Stimulated activated CD8-positive, alpha-beta memory T cell treated with anti-CD3 and anti-CD28 coated beads, Interleukin-12 subunit alpha, Interleukin-12 subunit beta, amount 100 ng/mL, for 24 hours (primary cell): ENCODE measurements around the gene IGFBP1.

Experiments
- DNase-seq: peaks from one replicate; pipeline ENCODE4 v3.0.0-alpha.2; 2020; ENCODE audit errors: extremely low read depth

Gene IGFBP1

DNA sequence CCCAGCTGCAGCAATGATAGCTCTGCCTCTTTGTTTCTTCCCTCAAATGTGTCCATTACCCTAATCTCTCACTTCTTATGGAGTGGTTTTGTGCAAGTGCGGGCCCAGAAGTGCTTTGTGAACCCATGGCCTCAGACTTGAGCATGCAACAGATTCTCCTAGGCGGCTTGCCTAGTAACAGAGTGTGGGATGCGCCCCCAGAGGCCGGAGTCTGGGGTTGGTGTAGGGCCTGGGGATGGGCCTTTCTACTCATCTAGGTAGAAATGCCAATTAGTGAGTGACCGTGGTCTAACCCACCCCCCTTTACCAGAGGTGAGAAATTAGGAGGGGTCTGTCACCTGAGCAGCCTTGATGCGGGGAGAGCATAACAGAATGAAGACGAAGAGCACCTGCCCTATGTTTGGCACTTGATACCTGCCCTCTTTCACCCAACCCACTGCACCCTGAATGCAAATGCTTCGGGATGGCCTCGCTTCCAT lies 7.0 kb upstream of the IGFBP1 start:
- no peak for DNase-seq

DNA sequence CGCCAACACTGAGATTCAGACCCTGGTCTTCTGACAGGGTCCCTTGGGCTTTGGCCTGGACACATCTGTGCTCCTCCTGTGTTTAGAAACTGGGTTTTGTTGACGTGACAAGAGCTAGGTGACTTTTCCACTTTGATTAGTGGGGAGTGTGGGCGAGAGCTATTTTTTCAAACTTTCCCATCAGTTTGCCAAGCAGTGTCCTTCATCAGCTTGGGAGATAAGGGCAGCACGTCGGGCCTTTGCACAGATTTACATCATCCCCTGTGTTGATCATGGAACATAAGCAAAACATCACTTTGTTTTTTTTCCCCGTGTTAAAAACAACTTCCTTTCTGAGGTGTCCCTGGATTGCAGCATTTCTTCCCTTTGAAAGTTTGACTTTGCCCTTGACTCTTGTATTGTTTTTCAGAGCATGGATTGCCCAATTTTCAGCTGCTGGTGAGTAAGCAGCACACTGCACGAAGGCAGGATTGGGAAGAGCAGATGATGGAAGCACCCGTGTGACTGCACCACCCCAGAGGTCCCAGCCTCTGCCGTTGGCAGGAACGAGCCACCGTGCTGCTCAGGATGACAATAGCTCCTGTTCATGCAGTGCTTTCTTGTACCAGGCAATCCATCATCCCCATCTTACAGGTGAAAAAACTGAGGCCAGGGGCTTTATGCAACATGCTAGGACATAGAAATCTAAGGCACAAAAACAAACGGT lies 6.4 kb upstream of the IGFBP1 start:
- DNase-seq = no peak

GRCh38 chr7:45882465-45882810 lies 5.8 kb upstream of the IGFBP1 start:
- DNase-seq = no peak

- no peak for DNase-seq
Measured at GRCh38 chr7:45884136-45884535, 4.2 kb upstream of the IGFBP1 start.

DNA sequence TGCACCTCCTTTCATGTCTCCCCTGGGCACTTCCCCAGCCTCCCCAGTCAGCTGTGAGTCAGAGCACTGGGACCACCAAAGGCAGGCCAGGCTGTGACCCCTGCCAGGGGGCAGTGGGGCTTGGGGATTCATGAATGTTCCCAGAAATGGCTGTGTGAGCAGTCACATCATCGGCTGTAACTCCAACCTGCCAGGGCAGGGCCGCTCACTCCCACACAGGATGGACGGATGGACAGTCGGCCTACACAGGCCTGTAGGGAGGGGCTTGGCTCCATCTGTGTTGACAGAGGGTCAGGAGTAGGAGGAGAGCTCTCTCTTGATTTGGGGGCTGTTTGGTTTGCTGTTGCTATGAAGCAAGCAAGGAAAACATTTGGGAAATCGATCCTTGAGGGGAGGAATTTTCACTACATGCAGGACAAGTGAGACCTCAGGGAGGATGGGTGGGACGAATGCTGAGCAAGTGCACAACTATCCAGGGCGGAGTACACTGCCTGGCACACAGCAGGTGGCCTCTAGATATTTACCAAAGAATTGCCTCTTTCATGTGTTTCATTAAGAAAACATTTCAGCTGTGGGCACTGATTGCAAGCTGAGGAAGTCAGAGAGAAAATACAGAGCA lies 2.9 kb upstream of the IGFBP1 start:
- no peak for DNase-seq

GRCh38 chr7:45886931-45887667 lies 1.2 kb upstream of the IGFBP1 start:
- DNase-seq = no peak

DNA sequence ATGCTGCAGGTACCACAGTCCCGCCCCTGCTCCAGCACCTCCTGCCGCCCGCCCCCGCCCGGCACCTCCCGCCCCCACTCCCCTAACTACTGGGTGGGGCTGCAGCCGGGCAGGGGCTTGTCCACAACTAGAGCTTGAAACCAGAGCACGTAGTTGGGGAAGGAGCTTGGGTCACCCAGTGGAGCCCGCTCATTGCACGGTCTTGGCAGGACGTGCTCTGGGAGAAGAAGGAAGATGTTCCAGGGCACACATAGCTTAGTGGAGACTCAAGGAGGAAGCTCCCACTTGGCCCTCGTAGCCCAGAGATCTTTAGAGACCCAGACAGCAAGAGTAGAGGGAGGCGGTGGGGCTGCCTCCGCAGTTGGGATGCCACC lies 692 bp downstream of the IGFBP1 start:
- no peak for DNase-seq

DNA sequence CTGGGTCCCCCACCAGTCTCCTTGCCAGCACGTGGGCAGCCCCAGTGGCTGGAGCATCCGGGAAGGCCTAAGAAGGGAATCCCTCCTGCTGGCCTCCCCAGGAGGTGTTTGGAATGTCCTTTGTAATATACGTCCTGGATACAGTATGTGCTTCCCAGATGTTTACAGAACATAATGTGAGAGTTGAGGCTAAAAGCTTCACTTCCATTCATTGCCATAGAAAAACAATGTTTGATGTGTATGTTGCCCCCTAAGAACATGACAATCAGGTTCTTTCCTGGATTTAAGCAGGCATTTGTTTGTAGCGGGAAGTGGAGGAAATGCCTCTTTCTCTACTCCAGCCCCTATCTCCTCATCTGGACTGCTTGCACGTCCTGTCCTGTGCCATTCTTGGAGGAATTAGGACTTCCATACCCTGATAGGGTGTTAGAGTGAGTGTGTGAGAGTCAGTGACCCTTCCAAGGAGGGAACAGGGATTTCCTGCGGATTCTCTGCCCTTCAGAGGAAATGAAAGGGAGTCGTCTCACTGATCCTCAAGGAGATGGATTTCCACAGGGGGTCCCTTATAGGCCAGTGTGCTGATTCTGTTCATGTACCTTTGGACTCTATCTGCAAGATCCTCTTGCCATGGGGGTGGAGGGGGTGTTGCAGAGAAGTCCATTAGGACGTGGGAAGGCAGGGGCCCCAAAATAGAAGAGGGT lies 1.2 kb downstream of the IGFBP1 start:
- DNase-seq = no peak

- DNase-seq = no peak
Measured at GRCh38 chr7:45890125-45890901, 2.0 kb downstream of the IGFBP1 start.

GRCh38 chr7:45890902-45891461 lies 2.7 kb downstream of the IGFBP1 start:
- no peak for DNase-seq

- no peak for DNase-seq
Measured at GRCh38 chr7:45891462-45892402, 3.4 kb downstream of the IGFBP1 start.

DNA sequence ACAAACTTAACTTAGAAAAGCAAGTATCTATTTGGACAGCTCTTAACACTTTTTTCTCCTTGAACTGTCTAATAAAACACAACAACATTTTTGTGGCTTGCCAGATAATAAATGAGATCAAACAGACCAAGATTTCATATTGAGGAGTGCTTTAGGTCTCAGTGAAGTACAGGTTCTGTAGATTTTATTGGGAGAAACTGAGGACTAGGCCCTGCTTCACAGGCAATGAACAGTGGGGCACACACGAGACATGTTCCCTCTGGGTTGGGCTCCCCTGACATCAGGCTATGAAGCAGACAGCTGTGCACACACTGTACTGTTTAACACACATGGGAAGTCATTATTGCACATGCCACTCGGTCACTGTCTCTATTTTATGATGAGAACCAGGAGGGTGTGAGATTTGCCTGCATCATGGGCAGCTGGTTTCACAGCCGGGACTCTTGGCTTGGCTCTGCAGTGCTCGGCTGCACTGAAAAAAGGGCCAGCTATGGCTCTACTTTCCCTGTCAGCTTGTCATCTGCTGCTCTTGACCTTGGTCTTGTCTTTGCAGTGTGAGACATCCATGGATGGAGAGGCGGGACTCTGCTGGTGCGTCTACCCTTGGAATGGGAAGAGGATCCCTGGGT lies 4.2 kb downstream of the IGFBP1 start:
- DNase-seq = no peak

- no peak for DNase-seq
Measured at GRCh38 chr7:45893374-45893995, 5.2 kb downstream of the IGFBP1 start.

DNA sequence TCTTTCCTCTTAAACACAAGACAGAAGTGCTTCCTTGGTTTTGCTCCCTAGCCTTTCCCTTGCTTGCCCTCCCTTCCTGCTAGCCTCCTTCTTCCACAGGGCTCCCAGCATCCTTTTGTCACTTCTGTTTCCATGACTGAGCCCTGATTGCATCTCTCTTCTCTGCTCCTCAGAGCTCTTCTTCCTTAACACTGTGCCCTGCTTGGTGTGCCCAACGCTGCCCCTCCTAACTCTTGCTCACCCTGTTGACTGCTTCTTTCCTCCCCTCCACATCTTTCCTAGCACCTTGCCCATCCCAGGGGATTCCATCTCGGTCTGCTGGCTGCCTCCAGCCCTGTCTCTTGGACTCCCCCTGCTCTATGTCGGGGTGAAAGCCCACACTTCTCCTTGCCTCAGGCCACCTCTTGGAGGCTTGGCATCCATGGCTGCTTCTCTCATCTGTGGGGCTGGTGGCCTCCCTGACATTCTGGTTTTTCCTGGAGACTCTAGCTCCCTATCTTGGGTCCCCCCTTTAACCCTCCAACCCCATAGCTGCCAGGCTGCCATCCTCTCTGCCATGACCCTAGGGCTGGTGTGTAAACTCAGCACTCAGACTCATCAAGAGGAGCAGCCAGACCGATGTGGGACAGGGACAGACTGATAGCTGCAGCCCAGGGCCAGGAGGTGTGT lies 5.8 kb downstream of the IGFBP1 start:
- DNase-seq = no peak

DNA sequence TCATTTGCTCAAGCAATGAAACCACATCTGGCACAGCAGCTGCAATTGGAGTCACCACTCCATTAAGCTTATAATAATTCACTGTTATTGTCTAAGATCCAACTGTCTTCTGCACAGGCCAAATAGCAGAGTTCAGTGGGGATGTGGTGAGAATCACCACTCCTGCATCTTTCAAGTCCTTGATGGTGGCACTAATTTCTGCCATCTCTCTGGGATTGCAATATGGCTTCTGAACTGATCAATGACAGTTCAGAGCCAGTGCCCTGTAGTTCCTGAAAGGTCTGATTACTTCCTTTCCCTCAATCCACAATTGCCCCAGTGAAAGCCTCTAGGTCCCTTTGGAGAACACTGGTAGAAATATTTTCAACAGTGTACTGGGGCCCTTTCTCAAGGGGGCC lies 6.4 kb downstream of the IGFBP1 start:
- no peak for DNase-seq

GRCh38 chr7:45897042-45897690 lies 8.9 kb downstream of the IGFBP1 start:
- no peak for DNase-seq

- DNase-seq = no peak
Measured at GRCh38 chr7:45898222-45898621, 9.9 kb downstream of the IGFBP1 start.

GRCh38 chr7:45901566-45901965 lies 13.3 kb downstream of the IGFBP1 start:
- DNase-seq = no peak
